WTC11 (cell line): Measurements from ENCODE around the gene DEPDC4. TPM values are rescaled to one million over a fixed set of nuclear protein-coding genes. Genes with fewer than 3 reads are reported as not detected.

Experiments used
- ATAC-seq: fragments of 200-7000 bp; cut with Tn5 transposase; 2 replicates; pipeline ENCODE4 v1.10.0; 2021; ENCODE audit warnings: mild to moderate bottlenecking, moderate library complexity
- CTCF ChIA-PET: fragments of 300-600 bp; sonication (Branson Sonifier 250); formaldehyde crosslinking; loops from one replicate; lab custom pipeline; 2021; ENCODE audit warnings: antibody characterized with exemption; lab: Charles Lee
- POLR2A ChIA-PET: fragments of 350-600 bp; sonication (Branson Sonifier 250); formaldehyde crosslinking; loops from one replicate; lab custom pipeline; 2021; ENCODE audit warnings: antibody characterized with exemption; lab: Charles Lee
- DNase-seq: peaks from one replicate; pipeline ENCODE4 v3.0.0; 2021; ENCODE audit warnings: low spot score
- H3K27ac Mint-ChIP-seq: 2 replicates; pipeline ENCODE4 v1.8.0; 2021; ENCODE audit warnings: mixed read lengths
- H3K27me3 Mint-ChIP-seq: 2 replicates; pipeline ENCODE4 v1.8.0; 2021; ENCODE audit warnings: low read depth, mild to moderate bottlenecking, moderate library complexity, mixed read lengths
- H3K36me3 Mint-ChIP-seq: 2 replicates; pipeline ENCODE4 v1.8.0; 2021; ENCODE audit warnings: mixed read lengths
- H3K4me1 Mint-ChIP-seq: 2 replicates; pipeline ENCODE4 v1.8.0; 2022; ENCODE audit warnings: mixed read lengths
- H3K4me3 Mint-ChIP-seq: 2 replicates; pipeline ENCODE4 v1.8.0; 2021; ENCODE audit warnings: mild to moderate bottlenecking, moderate library complexity, mixed read lengths
- H3K9me3 Mint-ChIP-seq: 2 replicates; pipeline ENCODE4 v1.8.0; 2021; ENCODE audit warnings: mixed read lengths
- AR ChIP-seq: fragments of 250-450 bp; sonication (Bioruptor Pico); IDR thresholded peaks from 2 replicates; pipeline ENCODE4 v1.9.0; 2021; ENCODE audit warnings: mild to moderate bottlenecking
- CTCF ChIP-seq: fragments of 200-600 bp; IDR thresholded peaks from 2 replicates; pipeline ENCODE4 v1.8.0; 2022; ENCODE audit warnings: antibody characterized with exemption
- ESRRA ChIP-seq: sonication (generic); formaldehyde crosslinking; IDR thresholded peaks from 2 replicates; pipeline ENCODE4 v1.8.1; 2022; ENCODE audit warnings: mild to moderate bottlenecking, missing genetic modification reagents, borderline replicate concordance
- FOXP1 ChIP-seq: sonication (generic); formaldehyde crosslinking; IDR thresholded peaks from 2 replicates; pipeline ENCODE4 v1.8.0; 2022; ENCODE audit warnings: missing genetic modification reagents, mild to moderate bottlenecking, moderate library complexity, borderline replicate concordance
- GRHL2 ChIP-seq: fragments of 250-450 bp; sonication (Bioruptor Pico); IDR thresholded peaks from 2 replicates; pipeline ENCODE4 v1.8.0; 2022; ENCODE audit warnings: mild to moderate bottlenecking, moderate library complexity; ENCODE audit not compliant: insufficient replicate concordance, severe bottlenecking
- IRF1 ChIP-seq: sonication (generic); formaldehyde crosslinking; IDR thresholded peaks from 2 replicates; pipeline ENCODE4 v1.8.0; 2023; ENCODE audit warnings: missing genetic modification reagents
- MYBL2 ChIP-seq: sonication (generic); formaldehyde crosslinking; IDR thresholded peaks from 2 replicates; pipeline ENCODE4 v1.8.1; 2023; ENCODE audit warnings: mild to moderate bottlenecking, moderate library complexity, missing genetic modification reagents
- NFATC4 ChIP-seq: fragments of 250-450 bp; sonication (Bioruptor Pico); IDR thresholded peaks from 2 replicates; pipeline ENCODE4 v1.9.0; 2021; ENCODE audit warnings: mild to moderate bottlenecking
- NR2C2 ChIP-seq: sonication (generic); formaldehyde crosslinking; IDR thresholded peaks from 2 replicates; pipeline ENCODE4 v1.8.0; 2022; ENCODE audit warnings: mild to moderate bottlenecking, missing genetic modification reagents
- SOX15 ChIP-seq: fragments of 250-450 bp; sonication (Bioruptor Pico); IDR thresholded peaks from 2 replicates; pipeline ENCODE4 v1.9.0; 2021; ENCODE audit warnings: mild to moderate bottlenecking
- STAT6 ChIP-seq: sonication (generic); formaldehyde crosslinking; conservative IDR thresholded peaks from 2 replicates; pipeline ENCODE4 v1.8.1; 2023; ENCODE audit warnings: mild to moderate bottlenecking, low read depth, missing genetic modification reagents, moderate library complexity
- TEAD1 ChIP-seq: sonication (generic); formaldehyde crosslinking; IDR thresholded peaks from 2 replicates; pipeline ENCODE4 v1.8.0; 2022; ENCODE audit warnings: mild to moderate bottlenecking, missing genetic modification reagents
- TP53 ChIP-seq: sonication (generic); formaldehyde crosslinking; IDR thresholded peaks from 2 replicates; pipeline ENCODE4 v1.8.1; 2023; ENCODE audit warnings: mild to moderate bottlenecking, missing genetic modification reagents
- ZNF121 ChIP-seq: sonication (generic); formaldehyde crosslinking; IDR thresholded peaks from 2 replicates; pipeline ENCODE4 v1.8.0; 2023; ENCODE audit warnings: missing genetic modification reagents
- ZNF138 ChIP-seq: sonication (generic); formaldehyde crosslinking; conservative IDR thresholded peaks from 2 replicates; pipeline ENCODE4 v1.8.1; 2022; ENCODE audit warnings: mild to moderate bottlenecking, moderate library complexity, missing genetic modification reagents
- ZNF232 ChIP-seq: sonication (generic); formaldehyde crosslinking; IDR thresholded peaks from 2 replicates; pipeline ENCODE4 v1.8.0; 2022; ENCODE audit warnings: mild to moderate bottlenecking, missing genetic modification reagents
- total RNA-seq: library from RNA; stranded (reverse); gene quantifications from 3 replicates; pipeline ENCODE4 v1.2.3, GENCODE V29; 2021
- TF ChIP-seq, protein P1 (sequence below): sonication (generic); formaldehyde crosslinking; IDR thresholded peaks from 2 replicates; pipeline ENCODE4 v1.8.1; 2022; ENCODE audit warnings: mild to moderate bottlenecking, missing genetic modification reagents, moderate library complexity, borderline replicate concordance
- TF ChIP-seq, protein P2 (sequence below): sonication (generic); formaldehyde crosslinking; IDR thresholded peaks from 2 replicates; pipeline ENCODE4 v1.8.0; 2023; ENCODE audit warnings: missing genetic modification reagents, mild to moderate bottlenecking, borderline replicate concordance

The DEPDC4 gene
- total RNA-seq, 1 experiment from 2014 or later, result 5.5 TPM

DNA sequence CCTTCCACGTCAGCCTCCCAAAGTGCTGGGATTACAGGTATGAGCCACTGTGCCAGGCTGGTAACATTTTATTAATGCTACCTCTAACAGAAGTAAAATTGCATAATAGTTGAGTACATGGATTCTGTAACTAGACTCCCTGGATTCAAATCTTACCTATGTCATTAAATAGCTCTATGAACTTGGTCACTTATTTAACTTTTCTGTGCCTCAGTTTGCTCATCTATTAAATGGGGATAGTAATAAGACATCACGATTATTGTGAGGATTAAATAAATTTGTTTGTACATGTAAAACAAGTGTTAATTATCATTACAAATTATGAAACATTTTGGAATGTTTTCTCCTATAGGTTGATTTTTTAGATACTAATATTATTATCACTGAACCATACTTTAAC lies 59.6 kb downstream of the DEPDC4 start (continued):
- TF ChIP-seq CTCF (no peak), TP53 (CRISPR knock-in tag) (no peak), IRF1 (CRISPR knock-in tag) (no peak)
- TF ChIP-seq, protein P1, sequence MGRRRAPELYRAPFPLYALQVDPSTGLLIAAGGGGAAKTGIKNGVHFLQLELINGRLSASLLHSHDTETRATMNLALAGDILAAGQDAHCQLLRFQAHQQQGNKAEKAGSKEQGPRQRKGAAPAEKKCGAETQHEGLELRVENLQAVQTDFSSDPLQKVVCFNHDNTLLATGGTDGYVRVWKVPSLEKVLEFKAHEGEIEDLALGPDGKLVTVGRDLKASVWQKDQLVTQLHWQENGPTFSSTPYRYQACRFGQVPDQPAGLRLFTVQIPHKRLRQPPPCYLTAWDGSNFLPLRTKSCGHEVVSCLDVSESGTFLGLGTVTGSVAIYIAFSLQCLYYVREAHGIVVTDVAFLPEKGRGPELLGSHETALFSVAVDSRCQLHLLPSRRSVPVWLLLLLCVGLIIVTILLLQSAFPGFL (CRISPR knock-in tag), result no peak

- peak overlapping the region; percentile 99 for H3K4me3 Mint-ChIP-seq
- ATAC-seq (no peak), DNase-seq (no peak)
- H3K36me3 Mint-ChIP-seq, result peaks cover 4% of the 10 kb centered on the region; the same call in 1 of the 2 replicates
- no peaks in the 10 kb centered on the region for H3K9me3 Mint-ChIP-seq
- POLR2A ChIA-PET, result no interaction called here
- H3K4me1 Mint-ChIP-seq, result peaks cover 12% of the 10 kb centered on the region; the same call in 1 of the 2 replicates
- CTCF ChIA-PET, result interaction anchor here (0.7 to 1.0 kb wide), 2 partner anchors 66 to 74 kb away, joined by 3 to 4 read pairs; no protein-coding TSS in a partner anchor
- no peak overlapping the region for H3K27ac Mint-ChIP-seq
- no peaks in the 10 kb centered on the region for H3K27me3 Mint-ChIP-seq
- TF ChIP-seq TEAD1 (CRISPR knock-in tag), result no peak
- TF ChIP-seq ESRRA, result no peak
- TF ChIP-seq SOX15 (CRISPR knock-in tag), result no peak
- no peak for TF ChIP-seq NFATC4 (CRISPR knock-in tag)
- TF ChIP-seq ZNF232 (CRISPR knock-in tag), result no peak
- TF ChIP-seq NR2C2, result no peak
- TF ChIP-seq STAT6, result no peak
- no peak for TF ChIP-seq IRF1 (CRISPR knock-in tag)
- no peak for TF ChIP-seq ZNF121 (CRISPR knock-in tag)
- TF ChIP-seq GRHL2 (CRISPR knock-in tag), result no peak
- TF ChIP-seq MYBL2 (CRISPR knock-in tag), result no peak
- TF ChIP-seq, protein P1 (CRISPR knock-in tag), result no peak
- no peak for TF ChIP-seq FOXP1 (CRISPR knock-in tag)
- no peak for TF ChIP-seq ZNF138 (CRISPR knock-in tag)
- no peak for TF ChIP-seq AR
- TF ChIP-seq, protein P2, sequence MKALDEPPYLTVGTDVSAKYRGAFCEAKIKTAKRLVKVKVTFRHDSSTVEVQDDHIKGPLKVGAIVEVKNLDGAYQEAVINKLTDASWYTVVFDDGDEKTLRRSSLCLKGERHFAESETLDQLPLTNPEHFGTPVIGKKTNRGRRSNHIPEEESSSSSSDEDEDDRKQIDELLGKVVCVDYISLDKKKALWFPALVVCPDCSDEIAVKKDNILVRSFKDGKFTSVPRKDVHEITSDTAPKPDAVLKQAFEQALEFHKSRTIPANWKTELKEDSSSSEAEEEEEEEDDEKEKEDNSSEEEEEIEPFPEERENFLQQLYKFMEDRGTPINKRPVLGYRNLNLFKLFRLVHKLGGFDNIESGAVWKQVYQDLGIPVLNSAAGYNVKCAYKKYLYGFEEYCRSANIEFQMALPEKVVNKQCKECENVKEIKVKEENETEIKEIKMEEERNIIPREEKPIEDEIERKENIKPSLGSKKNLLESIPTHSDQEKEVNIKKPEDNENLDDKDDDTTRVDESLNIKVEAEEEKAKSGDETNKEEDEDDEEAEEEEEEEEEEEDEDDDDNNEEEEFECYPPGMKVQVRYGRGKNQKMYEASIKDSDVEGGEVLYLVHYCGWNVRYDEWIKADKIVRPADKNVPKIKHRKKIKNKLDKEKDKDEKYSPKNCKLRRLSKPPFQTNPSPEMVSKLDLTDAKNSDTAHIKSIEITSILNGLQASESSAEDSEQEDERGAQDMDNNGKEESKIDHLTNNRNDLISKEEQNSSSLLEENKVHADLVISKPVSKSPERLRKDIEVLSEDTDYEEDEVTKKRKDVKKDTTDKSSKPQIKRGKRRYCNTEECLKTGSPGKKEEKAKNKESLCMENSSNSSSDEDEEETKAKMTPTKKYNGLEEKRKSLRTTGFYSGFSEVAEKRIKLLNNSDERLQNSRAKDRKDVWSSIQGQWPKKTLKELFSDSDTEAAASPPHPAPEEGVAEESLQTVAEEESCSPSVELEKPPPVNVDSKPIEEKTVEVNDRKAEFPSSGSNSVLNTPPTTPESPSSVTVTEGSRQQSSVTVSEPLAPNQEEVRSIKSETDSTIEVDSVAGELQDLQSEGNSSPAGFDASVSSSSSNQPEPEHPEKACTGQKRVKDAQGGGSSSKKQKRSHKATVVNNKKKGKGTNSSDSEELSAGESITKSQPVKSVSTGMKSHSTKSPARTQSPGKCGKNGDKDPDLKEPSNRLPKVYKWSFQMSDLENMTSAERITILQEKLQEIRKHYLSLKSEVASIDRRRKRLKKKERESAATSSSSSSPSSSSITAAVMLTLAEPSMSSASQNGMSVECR, result no peak
Measured at GRCh38 chr12:100201604-100202423, 65.1 kb downstream of the DEPDC4 start.
